Measurements from ENCODE around the gene GJD2.

The GJD2 gene

DNA sequence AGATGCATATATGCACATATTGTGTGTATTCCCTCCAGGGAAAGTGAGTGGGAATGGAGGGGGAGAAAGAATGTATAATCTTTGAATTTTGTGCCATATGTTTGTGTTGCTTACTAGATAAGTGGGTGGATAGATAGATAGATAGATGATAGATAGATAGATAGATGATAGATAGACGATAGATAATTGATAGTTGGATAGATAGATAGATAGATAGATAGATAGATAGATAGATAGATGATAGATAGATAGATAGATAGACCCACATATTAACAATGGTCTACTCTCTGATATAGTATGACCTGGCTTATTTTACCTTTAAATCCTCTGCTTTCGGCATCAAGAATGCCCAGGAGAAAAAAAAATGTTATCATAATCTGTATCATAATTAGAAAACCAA lies 21.2 kb downstream of the GJD2 start:
- DNase-seq (ENCODE audit: low read depth): no peak
- H3K4me3 ChIP-seq (ENCODE audit: control insufficient read depth, low read depth, low read length): no peak overlapping the region
- TF ChIP-seq, protein P1, sequence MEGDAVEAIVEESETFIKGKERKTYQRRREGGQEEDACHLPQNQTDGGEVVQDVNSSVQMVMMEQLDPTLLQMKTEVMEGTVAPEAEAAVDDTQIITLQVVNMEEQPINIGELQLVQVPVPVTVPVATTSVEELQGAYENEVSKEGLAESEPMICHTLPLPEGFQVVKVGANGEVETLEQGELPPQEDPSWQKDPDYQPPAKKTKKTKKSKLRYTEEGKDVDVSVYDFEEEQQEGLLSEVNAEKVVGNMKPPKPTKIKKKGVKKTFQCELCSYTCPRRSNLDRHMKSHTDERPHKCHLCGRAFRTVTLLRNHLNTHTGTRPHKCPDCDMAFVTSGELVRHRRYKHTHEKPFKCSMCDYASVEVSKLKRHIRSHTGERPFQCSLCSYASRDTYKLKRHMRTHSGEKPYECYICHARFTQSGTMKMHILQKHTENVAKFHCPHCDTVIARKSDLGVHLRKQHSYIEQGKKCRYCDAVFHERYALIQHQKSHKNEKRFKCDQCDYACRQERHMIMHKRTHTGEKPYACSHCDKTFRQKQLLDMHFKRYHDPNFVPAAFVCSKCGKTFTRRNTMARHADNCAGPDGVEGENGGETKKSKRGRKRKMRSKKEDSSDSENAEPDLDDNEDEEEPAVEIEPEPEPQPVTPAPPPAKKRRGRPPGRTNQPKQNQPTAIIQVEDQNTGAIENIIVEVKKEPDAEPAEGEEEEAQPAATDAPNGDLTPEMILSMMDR (IDR thresholded peaks at IDR 0.05; ENCODE audit: control insufficient read depth, insufficient read depth, low read depth, low read length, missing control alignments): no peak

DNA sequence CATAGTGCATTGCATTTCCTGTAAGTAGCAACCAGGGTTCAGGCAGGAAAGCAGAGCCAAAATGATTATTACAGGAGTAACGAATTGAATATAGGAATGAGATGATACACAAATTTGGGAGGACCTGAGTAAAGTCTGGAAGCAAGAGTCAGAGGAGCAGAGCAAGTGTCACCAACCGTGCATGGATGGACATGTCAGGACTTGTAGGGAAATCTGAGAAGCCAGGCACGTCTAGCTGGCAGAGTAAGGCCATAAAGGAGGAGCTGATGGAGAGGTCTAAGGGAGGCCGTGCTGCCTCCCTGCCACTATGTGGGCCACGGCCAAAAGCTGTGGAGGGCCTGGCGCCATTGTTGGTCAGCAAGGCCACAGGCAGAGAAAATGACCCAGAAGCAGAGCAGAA lies 22.4 kb downstream of the GJD2 start:
- DNase-seq (ENCODE audit: low read depth): no peak
- TF ChIP-seq, protein P1 (IDR thresholded peaks at IDR 0.05; ENCODE audit: control insufficient read depth, insufficient read depth, low read depth, low read length, missing control alignments): no peak
- H3K4me3 ChIP-seq (ENCODE audit: control insufficient read depth, low read depth, low read length): no peak overlapping the region

DNA sequence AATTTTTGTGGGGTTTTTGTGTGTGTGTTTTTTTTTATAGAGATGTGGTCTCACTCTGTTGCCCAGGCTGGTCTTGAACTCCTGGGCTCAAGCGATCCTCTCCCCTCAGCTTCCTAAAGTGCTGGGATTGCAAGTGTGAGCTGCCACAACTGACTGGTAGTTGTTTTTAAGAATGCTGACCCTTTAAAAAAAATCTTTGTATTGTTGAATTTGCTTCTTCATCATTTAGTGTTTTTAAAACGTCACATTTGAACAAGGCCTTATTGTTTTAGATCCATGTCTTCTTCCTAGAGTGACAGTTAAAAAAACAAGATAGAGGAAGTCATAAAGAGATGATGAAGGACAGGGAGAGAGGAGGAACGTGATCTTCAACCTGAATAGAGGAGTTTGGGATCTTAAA lies 24.1 kb downstream of the GJD2 start:
- TF ChIP-seq, protein P1 (IDR thresholded peaks at IDR 0.05; ENCODE audit: control insufficient read depth, insufficient read depth, low read depth, low read length, missing control alignments): no peak
- H3K4me3 ChIP-seq (ENCODE audit: control insufficient read depth, low read depth, low read length): no peak overlapping the region
- DNase-seq (ENCODE audit: low read depth): no peak

DNA sequence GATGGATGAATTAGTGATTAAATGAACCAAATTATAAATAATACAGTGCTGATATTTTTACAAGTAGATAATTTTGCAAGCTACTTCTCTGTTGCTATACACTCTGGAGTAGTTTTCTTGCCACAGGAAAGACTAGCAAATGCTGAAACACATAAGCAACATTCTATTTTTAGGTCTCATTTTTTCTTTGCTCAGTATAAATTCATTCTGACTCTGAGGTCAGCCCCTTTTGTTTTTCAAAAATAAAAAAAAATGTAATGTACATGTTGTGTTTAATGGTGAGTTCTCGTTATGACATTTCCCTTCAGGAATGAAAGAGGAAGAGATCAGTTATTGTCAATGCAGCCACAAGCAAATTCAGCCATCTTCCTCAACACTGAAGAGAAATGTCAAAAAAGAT lies 24.9 kb downstream of the GJD2 start:
- TF ChIP-seq, protein P1 (IDR thresholded peaks at IDR 0.05; ENCODE audit: control insufficient read depth, insufficient read depth, low read depth, low read length, missing control alignments): no peak
- H3K4me3 ChIP-seq (ENCODE audit: control insufficient read depth, low read depth, low read length): no peak overlapping the region
- DNase-seq (ENCODE audit: low read depth): no peak

DNA sequence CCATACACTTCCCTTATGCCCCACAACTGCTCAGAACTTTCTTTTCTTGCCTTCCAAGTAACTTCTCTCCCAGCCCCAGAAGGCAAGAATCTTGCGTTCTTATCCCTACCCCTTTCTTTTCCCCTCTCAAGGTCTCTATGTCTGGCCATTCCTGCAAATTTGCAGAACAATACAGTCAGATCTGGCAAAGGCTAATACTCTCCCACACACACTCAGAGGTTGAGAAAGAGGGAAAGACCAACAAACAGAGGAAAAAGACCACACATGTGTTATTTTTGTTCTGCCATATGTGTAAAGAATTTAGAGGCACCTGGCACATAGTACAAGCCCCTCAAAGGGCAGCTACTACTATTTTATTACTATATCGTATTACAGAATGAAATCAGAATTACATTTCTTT lies 25.7 kb downstream of the GJD2 start:
- TF ChIP-seq, protein P1 (IDR thresholded peaks at IDR 0.05; ENCODE audit: control insufficient read depth, insufficient read depth, low read depth, low read length, missing control alignments): no peak
- no peak for DNase-seq (ENCODE audit: low read depth)
- H3K4me3 ChIP-seq (ENCODE audit: control insufficient read depth, low read depth, low read length): no peak overlapping the region

DNA sequence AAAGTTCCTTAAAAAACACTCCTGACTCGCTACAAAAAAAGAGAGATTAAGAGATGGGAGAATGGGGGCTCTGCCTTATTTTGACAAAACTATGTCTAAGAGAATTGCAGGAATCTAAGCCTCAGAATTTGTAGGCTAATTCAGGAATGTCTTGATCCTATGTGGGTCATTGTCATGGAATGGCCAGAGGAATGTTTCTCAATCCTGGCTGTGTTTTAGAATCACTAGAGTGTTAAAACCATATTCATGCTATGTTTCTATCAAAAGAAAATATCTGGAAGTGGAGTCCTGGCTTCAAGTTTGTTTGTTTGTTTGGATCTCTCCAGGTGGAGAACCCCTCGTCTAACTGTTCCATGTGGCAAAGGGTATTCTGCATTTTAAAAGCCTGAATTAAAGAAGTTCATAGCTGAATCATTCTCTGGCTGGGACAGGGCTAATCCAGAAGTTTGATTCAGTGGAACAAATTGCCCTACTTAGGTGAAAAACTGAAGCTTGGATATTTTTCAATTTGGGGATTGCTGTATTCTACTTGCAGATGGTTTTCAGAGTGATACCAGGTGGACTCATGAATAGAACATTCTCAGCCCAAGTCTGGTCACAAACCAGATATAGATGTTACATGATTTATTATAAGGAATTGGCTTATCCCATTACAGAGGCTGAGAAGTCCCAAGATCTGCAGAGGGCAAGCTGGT lies 28.2 kb downstream of the GJD2 start:
- DNase-seq (ENCODE audit: low read depth): no peak
- TF ChIP-seq, protein P1 (IDR thresholded peaks at IDR 0.05; ENCODE audit: control insufficient read depth, insufficient read depth, low read depth, low read length, missing control alignments): no peak
- no peak overlapping the region for H3K4me3 ChIP-seq (ENCODE audit: control insufficient read depth, low read depth, low read length)
